GM19452 (cell line): ENCODE measurements around the gene NMRK1.

ENCODE experiments used
- ATAC-seq: cut with Tn5 transposase; IDR thresholded peaks from one replicate; pipeline ENCODE4 v1.9.1; 2021; ENCODE audit not compliant: unreplicated experiment

Gene NMRK1

DNA sequence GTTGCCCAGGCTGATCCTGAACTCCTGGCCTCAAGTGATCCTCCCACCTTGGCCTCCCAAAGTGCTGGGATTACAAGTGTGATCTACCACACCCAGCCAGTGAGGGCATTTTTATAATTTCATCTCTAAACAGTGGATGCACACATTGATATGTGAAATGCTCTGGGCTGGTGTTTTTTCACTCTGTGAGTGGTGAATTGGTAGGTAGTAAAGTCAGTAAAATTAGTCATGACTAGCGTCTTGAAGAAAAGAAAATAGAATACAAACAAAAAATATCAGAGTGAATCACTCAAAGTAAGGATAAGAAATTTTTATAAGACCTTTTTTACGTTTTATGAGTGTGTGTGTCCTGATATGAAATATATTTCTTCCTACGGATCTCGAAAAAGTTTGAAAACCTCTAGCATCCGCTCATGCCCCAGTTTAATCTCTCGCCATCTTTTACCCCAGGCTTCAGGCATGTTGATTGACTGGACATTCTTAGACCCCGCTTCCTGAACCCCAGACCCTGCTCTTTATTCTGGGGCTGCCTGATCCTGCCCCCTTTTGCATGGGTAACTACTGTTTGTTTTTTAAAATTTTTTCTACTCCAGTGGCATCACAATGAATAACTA lies 14.3 kb upstream of the NMRK1 start:
- ATAC-seq: no peak

DNA sequence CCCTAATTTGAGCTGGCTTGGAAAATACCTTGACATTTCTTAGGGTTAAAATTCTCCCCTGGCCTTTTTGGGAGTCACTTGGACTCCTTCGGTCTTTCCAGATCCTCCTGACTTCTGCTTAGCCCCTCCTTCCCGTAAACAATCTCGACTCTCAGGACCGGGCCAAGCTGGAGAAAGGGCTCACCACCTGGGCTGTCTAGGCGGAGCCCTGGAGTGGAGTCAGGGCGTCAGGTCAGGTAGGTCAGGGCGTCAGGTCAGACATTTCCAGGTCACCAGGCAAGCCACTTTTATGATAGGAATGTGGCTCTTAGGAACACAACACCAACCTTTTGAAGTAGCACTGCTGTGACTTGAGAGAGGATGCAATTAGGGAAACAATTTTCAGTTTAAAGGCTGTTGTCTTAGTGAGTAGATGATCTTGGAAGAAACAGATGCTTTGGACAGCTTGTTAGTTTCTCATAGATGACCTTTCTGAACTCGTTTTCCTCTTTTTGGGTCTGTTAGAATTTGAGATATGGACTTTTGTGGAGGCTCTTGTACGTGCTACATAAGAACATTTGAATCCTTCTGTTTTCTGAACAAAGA lies 13.1 kb upstream of the NMRK1 start:
- no peak for ATAC-seq

DNA sequence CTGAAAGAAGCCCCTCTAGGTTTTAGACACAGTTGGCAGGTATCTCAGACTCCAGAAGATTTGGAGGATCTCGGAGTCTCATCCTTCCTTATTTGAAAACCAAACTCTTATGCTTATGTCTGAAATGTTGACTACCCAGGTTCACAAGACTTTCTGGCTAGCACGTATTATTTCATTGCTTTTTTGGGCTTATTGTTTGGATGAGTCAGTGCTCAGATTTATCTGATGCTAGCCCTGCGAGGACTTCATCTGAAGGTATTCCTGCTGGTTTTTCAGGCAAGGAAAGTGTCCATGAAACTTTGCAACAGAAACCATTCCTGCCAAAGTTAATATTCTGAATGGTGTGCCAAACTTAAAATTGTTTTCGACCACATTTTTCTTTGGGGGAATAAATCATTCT lies 8.8 kb upstream of the NMRK1 start:
- ATAC-seq: no peak

DNA sequence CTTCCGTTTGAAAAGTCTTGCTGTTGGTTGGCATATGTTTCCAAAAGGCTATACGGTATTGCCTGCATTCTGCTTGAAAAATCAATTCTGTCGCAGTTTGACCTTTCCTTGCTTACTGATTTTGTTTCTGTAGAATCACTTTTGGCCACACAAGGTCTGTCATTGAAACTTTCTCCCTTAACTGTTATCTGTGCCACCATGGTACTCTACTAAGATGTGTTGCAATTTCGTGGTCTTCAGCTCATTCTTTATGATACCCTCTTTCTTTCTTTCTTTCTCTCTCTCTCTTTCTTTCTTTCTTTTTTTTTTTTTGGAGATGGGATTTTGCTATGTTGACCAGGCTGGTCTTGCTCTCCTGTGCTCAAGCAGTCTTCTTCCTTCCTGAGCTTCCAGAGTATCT lies 4.8 kb upstream of the NMRK1 start:
- ATAC-seq: no peak

DNA sequence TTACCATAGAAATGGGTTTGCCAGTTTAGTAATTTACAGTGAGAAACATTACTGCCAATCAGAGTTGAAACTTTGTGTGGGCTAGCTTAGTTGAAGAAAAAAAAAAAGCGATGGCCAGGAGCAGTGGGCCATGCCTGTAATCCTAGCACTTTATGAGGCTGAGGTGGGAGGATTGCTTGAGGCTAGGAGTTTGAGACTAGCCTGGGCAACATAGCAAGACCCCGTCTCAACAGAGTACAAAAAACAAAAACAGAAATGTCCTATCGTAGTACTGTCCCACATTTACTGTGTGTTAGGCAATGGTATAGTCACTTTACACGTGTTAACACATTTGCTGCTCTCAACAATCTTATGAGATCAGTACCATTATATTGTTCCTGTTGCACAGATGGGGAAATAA lies 2.6 kb upstream of the NMRK1 start:
- no peak for ATAC-seq

DNA sequence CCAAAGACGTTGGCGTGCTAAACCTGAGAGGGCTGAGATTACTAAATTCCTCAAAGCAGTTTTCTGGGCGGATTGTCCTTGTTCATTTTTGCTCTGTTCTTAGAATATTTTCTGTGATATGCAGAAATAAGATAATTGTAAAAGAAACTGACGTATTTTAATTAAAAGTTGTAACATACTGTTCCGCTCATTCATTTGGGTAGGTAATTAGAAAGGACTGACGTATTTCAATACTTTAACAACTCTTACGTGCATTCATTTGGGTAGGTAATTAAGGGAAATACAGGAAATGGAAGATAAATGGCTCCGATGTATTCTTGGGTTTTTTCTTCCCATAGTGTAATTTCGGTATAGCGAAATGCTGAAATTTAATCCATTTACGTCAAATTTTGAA lies 1.4 kb upstream of the NMRK1 start:
- no peak for ATAC-seq

DNA sequence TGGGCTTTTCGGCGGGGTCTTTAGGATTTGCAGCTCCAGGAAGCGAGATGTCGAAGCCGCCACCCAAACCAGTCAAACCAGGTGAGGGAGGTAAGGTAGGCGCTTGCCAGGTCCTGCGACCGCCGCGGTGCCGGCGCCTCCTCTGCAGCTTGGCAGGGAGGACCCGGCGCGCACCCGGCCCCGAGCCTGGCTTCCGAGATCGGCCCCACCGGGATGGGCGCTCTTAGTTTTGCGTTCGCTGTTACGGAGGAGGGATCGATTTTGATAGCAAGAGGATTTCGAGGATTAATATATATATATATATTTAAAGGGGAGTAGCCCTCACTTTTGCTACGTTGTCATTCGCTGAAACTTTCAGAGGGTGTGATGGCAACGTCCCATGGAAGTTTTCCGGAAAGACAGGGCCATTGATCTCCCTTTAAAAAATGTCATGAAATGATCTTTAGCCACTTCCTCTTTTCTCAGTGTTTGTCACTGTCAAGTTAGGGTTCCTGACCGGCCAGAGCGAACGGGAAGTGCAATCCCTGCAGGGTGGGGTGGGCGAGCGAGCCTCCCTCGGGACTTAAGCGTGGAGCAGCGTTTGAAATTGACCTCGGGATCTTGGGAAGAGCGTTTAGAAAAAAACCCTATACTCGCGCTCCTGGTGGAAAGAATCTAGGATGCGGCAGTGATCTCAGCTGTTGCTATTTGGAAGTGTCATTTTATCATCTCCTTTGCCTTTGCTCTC lies 854 bp upstream of the NMRK1 start:
- ATAC-seq: peak; percentile 29

DNA sequence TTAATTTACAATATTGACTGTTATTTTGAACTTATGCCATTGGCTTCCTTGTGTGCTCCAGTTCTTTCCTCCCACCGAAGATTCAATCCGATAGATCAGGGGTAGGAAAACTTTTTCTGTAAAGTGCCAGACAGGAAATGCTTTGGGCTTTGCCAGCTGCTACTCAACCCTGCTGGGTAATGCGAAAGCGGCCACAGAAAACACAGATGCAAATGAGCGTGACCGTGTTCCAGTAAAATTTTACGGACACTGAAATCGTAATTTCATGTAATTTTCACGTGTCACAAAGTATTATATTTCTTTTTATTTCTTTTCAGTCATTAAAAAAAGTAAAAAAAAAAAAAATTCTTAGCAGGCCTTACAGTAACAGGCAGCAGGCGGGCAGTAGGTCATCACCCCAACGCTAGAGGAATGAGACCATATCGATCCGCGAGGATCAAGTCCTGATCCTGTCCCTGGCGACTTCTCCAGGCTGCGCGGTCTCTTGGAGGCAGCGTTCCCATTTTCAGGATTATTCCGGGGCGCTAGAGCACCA lies 599 bp downstream of the NMRK1 start:
- peak; percentile 26 for ATAC-seq

DNA sequence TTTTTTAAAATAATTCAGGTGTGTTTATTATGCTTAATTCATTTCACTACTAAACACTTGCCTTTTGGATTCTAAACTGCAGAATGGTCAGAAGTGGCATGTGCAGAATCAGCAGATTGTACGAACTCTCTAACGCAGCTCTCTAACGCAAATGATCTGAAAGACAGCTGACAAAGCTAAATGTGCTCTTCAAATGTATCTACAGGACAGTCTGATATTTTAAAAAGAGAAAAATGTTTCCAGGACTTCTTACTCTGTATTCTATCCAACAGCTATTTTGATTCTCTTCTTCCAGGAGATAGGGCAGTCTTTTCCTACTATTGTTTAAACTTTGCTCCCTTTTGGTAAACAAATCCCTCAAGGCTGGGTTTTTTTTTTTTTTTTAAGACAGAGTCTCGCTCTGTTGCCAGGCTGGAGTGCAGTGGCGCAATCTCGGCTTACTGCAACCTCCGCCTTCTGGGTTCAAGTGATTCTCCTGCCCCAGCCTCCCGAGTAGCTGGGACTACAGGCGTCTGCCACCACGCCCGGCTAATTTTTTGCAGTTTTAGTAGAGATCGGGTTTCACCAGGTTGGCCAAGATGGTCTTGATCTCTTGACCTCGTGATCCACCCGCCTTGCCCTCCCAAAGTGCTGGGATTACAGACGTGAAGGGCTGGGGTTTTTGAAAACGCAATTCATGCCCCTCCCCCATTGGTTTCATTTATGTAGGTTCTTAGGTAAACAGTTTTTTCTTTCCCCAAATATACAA lies 1.2 kb downstream of the NMRK1 start:
- ATAC-seq: no peak

DNA sequence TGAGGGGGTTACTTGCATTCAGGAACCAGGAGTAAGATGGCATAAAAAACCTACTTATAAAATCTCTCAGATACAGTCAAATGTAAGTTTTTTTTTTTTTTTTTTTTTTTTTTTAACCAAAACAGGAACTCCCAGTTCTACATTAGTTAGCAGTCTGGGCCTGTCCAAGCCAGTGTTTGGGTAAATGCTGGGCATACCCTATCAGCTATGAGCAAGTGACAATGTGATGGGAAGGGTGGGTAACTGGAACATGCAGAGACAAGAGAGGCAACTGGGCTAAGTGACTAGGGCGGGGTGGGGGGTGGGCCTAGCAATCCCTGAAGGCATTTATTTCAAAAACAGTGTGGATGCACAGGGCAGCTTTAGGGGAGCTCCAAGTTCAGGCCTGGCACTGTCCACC lies 2.3 kb downstream of the NMRK1 start:
- no peak for ATAC-seq

DNA sequence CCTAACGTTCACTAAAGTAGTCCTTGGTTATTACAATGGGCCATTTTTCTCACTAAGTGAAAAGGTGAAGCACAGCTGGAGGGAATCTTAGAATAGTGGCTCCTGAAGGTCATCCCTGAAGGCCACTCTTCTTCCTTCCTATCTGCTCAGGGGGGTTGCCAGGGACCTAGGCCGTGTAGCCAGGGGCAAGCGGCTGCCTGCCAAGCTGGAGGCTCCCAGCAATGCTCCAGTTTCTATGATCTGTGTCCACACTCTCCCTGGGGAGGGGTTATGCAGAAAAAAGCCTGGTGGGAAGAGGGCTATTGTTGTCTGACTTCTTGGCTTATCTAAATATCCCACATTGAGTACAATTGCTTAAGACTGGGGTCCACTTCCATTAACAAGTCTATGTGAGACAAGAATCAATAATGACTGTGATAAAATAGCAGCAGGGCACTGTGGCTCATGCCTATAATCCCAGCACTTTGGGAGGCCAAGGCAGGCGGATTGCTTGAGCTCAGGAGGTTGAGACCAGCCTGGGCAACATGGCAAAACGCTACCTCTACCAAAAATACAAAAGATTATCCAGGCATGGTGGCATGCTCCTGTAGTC lies 3.8 kb downstream of the NMRK1 start:
- ATAC-seq: no peak

DNA sequence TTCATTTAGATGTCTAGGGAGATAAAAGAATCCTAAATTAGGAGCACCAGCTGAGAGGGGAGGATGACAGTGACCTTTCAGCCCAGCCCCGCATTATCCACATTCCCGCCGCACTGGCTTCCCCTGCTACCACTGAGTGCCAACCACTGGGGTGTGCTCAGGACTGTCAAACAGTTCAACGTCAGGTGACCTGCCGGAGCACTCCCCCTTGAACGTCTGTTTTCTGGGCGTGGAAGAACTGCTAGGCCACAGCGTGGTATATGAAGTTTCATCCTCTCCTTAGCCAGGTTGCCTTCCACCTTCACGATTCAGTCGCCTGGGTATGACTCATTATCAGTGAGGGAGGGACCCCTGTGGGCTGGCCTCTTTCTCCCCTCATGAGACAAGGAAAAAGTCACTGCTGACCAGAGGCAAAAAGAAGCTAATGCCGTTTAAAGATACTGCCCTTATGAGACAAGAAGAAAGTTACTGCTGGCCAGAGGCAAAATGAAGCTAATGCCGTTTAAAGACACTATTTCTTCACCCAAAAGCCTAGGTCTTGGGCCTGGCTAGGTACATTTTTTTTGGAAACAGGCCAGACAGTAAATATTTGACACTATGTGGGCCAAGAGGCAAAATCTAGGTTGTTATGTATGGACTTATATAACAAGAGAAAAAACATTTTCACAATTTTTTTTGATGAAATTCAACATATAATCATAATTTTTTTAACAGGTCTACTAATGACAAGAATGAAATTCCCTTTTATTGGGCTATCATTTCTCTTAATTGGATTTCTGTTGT lies 4.6 kb downstream of the NMRK1 start:
- ATAC-seq: no peak

DNA sequence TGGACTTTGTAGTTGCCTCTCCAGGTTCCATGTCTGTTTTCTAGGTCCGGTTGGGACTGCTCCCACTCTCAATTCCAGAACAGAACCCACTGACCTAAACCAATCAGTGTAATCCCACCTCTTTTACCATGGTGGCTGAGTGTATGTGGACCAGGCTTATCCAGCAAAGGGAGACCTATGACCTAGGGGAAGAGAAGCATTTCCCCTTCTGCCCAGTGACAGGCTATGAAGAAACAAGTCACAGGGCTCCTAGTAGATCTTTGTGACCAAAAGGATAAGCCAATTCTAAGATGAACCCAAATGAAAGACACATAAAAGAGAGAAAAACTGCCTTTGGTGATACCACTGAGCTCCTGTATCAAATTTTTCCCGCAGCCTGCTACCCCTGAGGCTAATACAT lies 6.3 kb downstream of the NMRK1 start:
- ATAC-seq: no peak

DNA sequence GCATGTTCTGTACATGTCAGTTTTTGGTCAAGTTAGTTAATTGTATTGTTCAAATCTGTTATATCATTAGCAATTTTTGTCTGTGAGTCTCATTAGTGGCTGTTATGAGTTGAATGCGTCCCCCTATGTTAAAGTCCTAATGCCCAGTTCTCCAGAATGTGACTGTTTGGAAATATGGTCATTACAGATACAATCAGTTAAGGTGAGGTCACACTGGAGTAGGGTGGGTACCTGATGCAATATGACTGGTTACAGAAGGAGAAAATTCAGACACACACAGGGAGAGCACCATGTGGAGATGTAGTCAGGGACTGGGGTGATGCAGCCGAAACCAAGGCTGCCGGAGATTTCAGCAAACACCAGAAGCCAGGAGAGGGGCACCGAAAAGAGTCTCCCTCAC lies 15.1 kb downstream of the NMRK1 start:
- ATAC-seq: no peak

DNA sequence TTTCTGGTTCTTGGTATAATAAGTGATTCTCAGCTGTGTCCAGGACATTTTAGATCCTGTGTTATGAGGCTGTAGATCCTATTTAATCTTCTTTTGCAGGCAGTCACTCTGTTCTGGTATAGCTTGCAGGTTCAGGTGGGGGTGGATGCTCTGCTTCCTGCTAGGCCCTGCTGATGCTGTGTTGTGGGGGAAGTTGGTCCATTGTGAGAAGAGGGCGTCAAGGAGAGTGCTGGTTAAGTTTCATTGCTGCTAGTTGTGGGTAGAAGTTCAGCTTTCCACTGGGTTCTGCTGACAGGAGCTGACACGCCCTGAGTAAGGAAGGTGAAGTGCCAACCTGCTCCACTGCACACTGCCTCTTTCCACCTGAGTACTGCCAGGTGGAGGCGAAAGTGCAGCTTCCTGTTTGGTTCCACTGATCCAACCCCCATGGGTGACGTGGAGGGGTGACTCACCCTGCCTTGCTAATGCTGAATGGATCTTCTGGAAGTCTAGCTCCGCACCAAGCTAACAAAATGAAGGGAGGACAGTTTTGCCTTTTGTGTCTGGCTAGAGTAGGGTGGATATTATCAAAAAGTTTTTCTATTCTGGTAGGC lies 16.3 kb downstream of the NMRK1 start:
- peak; percentile 60 for ATAC-seq

DNA sequence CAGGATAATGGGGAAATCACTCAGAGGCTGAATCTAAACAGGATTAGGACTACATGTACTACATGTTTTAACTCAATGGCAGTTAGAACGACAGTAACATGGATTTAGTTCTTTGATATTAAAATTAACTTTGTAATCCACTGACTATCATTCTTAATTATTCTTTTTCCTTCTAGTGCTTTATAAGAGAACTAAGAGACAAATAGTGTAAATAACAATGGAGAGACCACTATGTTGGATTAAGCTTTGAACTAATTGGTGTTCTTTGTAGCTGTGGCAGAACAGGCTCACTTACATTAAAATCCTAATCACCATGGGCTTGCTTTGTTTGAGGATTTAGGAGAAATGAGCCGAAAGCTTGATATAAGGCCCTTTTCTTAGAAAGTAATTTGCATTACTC lies 18.8 kb downstream of the NMRK1 start:
- no peak for ATAC-seq

DNA sequence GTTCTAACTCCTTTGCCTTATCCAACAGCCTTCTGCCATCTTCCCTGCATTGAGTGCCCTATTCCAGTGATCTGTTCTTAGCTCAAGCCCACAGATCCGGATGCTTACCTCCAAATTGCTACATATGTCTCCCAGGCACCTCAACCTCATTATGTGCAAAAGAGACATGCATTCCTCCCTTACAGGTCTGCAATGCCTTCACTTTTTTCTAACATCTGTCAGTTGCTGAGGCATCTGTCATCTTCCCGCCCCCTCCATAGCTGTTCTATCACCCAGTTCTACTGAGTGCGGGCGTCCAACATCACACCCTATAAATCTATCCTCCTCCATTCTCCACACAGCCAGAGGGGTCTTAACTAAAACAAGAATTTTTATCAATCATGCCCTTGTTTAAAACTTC lies 20.1 kb downstream of the NMRK1 start:
- ATAC-seq: no peak

DNA sequence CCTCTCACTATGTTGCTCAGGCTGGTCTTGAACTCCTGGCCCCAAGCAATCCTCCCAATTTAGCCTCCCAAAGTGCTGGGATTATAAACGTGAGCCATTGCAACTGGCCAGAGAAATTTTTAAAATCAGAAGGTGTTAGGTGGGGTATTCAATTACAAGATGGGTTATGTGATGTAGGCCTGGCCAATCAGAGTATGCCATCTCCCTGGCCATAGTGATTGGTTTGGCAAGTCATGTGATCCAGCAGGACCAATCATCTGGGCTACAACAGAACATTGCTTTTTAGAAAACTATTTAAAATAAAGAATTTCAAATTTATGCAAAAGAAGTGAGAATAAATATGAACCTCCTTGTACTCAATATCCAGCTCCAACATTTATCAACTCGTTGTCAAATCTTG lies 22.4 kb downstream of the NMRK1 start:
- ATAC-seq: no peak

DNA sequence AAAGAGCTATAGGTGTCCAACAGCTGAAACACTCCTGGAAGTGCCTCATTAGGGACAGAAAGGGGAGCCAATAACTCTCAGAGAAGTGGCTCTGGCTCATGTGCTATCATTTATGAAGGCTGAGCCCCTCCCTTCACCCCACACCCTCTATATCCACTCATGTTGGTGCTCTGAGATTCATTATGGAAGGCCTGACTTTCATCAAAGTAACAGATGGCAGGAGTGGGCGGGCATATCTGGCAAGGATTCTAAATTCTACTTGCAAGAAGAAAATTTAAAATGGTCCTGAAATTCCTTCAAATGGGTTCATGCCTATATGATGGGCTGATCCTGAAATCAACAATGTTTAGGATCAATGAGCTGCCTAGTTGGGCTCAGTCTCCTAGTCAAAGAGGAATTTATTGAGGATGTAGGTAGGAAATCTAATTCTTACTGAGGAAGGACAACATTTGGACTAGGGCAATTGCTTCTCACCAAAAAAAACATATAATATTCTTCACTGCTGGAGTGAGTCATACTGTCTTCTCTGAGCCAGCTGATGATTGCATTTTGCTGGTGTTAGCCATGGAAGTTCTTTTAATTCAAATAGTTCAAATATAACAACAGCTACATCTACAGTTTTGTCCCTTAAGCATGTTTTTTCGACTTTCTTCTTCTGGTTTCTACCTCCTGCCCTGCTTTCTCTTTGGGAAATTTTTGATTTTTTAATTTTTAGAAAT lies 23.5 kb downstream of the NMRK1 start:
- ATAC-seq: no peak
